ENCODE results near the gene SNRNP70.

GRCh38 chr19:49042177-49042576, 43.1 kb upstream of the SNRNP70 start:
- TF ChIP-seq CTCF (IDR thresholded peaks at IDR 0.05; ENCODE audit: low read depth, low read length, poor library complexity, severe bottlenecking), result no peak
- no peak for TF ChIP-seq EZH2phosphoT487 (IDR thresholded peaks at IDR 0.05; ENCODE audit: borderline replicate concordance, low read length)
